SK-N-SH (cell line): ENCODE data around the gene PGS1. TPM values are rescaled to one million over a fixed set of nuclear protein-coding genes. Genes with fewer than 3 reads are reported as not detected.

Experiments used
- CTCF ChIA-PET: fragments of 300-600, 350-600 bp; formaldehyde crosslinking; extraction: SDS; loops from one replicate; lab custom pipeline; 2021; lab: Yijun Ruan, JAX
- POLR2A ChIA-PET: fragments of 350-600 bp; sonication (Branson Sonifier 250); formaldehyde crosslinking; extraction: SDS; loops from one replicate; lab custom pipeline; 2020; ENCODE audit warnings: antibody characterized with exemption, inconsistent platforms; lab: Yijun Ruan, JAX
- DNase-seq: peaks from one replicate; pipeline ENCODE4 v3.0.0; 2012
- H2AFZ ChIP-seq: fragments of 200-600 bp; sonication (generic); 2 replicates; pipeline ENCODE4 v1.8.1; 2016; ENCODE audit warnings: antibody characterized with exemption, mild to moderate bottlenecking, low read depth
- H3F3A ChIP-seq: fragments of 200-600 bp; sonication (generic); replicated peaks from 2 replicates; pipeline ENCODE3; 2016; ENCODE audit warnings: antibody characterized with exemption, mild to moderate bottlenecking; ENCODE audit not compliant: insufficient read depth
- H3K27ac ChIP-seq, 2 experiments: fragments of 200-500 bp in 1 of 2; fragments of 200-600 bp in 1 of 2; sonication (Bioruptor generic) in 1 of 2; sonication (generic), shearing (Covaris generic) in 1 of 2; 2 replicates each; pipeline versions ENCODE4 v1.5.1 to v1.6.1; 2014 to 2016; ENCODE audit warnings: low read depth in 2 of 2, inconsistent platforms in 1 of 2, low read length in 1 of 2, mild to moderate bottlenecking in 1 of 2, mixed read lengths in 1 of 2
- H3K27me3 ChIP-seq: fragments of 200-600 bp; sonication (generic), shearing (Covaris generic); 2 replicates; pipeline ENCODE4 v1.6.1; 2016; ENCODE audit warnings: mixed run types; ENCODE audit not compliant: insufficient read depth
- H3K36me3 ChIP-seq, 2 experiments: fragments of 200-500 bp in 1 of 2; fragments of 200-600 bp in 1 of 2; sonication (Bioruptor generic) in 1 of 2; sonication (generic) in 1 of 2; replicated peaks in 1 of 2; 2 replicates each; pipeline versions ENCODE3 to v1.5.1; 2014 to 2016; ENCODE audit warnings: low read length in 1 of 2, mild to moderate bottlenecking in 1 of 2; ENCODE audit not compliant: insufficient read depth in 2 of 2, control insufficient read depth in 1 of 2
- H3K4me1 ChIP-seq, 2 experiments: fragments of 200-500 bp in 1 of 2; fragments of 200-600 bp in 1 of 2; sonication (Bioruptor generic) in 1 of 2; sonication (generic), shearing (Covaris generic) in 1 of 2; 2 replicates each; pipeline versions ENCODE4 v1.5.1 to v1.6.1; 2014 to 2016; ENCODE audit warnings: low read depth in 1 of 2, low read length in 1 of 2, mixed run types in 1 of 2; ENCODE audit not compliant: insufficient read depth in 2 of 2, control insufficient read depth in 1 of 2
- H3K4me2 ChIP-seq: fragments of 200-600 bp; sonication (generic), shearing (Covaris generic); 2 replicates; pipeline ENCODE4 v1.6.1; 2017; ENCODE audit warnings: mixed run types
- H3K4me3 ChIP-seq, 2 experiments: fragments of 200-500 bp in 1 of 2; fragments of 200-600 bp in 1 of 2; sonication (Bioruptor generic) in 1 of 2; sonication (generic), shearing (Covaris generic) in 1 of 2; 2 replicates each; pipeline versions ENCODE4 v1.5.1 to v1.8.1; 2014 to 2016; ENCODE audit warnings: low read depth in 2 of 2, inconsistent platforms in 1 of 2, low read length in 1 of 2, mild to moderate bottlenecking in 1 of 2, mixed read lengths in 1 of 2, moderate library complexity in 1 of 2
- H3K79me2 ChIP-seq: fragments of 200-600 bp; sonication (generic); 2 replicates; pipeline ENCODE4 v1.8.1; 2017; ENCODE audit warnings: mild to moderate bottlenecking; ENCODE audit not compliant: insufficient read depth
- H3K9ac ChIP-seq: fragments of 200-600 bp; sonication (generic); 2 replicates; pipeline ENCODE4 v1.6.1; 2017; ENCODE audit warnings: mixed run types
- H3K9me2 ChIP-seq: fragments of 200-600 bp; sonication (generic); 2 replicates; pipeline ENCODE4 v1.6.1; 2017; ENCODE audit warnings: mixed run types
- H3K9me3 ChIP-seq: fragments of 200-600 bp; sonication (generic); 2 replicates; pipeline ENCODE4 v1.6.1; 2017; ENCODE audit warnings: mixed run types, mild to moderate bottlenecking, moderate library complexity
- H4K20me1 ChIP-seq: fragments of 200-600 bp; sonication (generic); 2 replicates; pipeline ENCODE4 v1.6.1; 2017; ENCODE audit warnings: mild to moderate bottlenecking, mixed run types; ENCODE audit not compliant: insufficient read depth
- CHD2 ChIP-seq: fragments of 150-350 bp; IDR thresholded peaks from 2 replicates; pipeline ENCODE4 v1.6.1; 2018; ENCODE audit warnings: low read length; ENCODE audit not compliant: partially characterized antibody
- ELF1 ChIP-seq: IDR thresholded peaks from 2 replicates; pipeline ENCODE4 v1.4.0; 2012
- FOSL2 ChIP-seq: IDR thresholded peaks from 2 replicates; pipeline ENCODE4 v1.4.0; 2012; ENCODE audit warnings: low read depth, mild to moderate bottlenecking, moderate library complexity, borderline replicate concordance
- JUND ChIP-seq: IDR thresholded peaks from 2 replicates; pipeline ENCODE4 v1.4.0; 2012
- MEF2A ChIP-seq: IDR thresholded peaks from 2 replicates; pipeline ENCODE4 v1.4.0; 2012; ENCODE audit warnings: low read depth, borderline replicate concordance
- NFIC ChIP-seq: IDR thresholded peaks from 2 replicates; pipeline ENCODE4 v1.4.0; 2012; ENCODE audit warnings: borderline replicate concordance
- NRF1 ChIP-seq: IDR thresholded peaks from 2 replicates; pipeline ENCODE4 v1.6.1; 2012; ENCODE audit warnings: low read depth, mild to moderate bottlenecking, low read length
- REST ChIP-seq: IDR thresholded peaks from 2 replicates; pipeline ENCODE4 v1.6.1; 2012; ENCODE audit warnings: mild to moderate bottlenecking, low read depth, low read length, moderate library complexity
- TAF1 ChIP-seq: IDR thresholded peaks from 2 replicates; pipeline ENCODE4 v1.6.1; 2012; ENCODE audit warnings: low read depth, mild to moderate bottlenecking, low read length, moderate library complexity, borderline replicate concordance
- TEAD4 ChIP-seq: IDR thresholded peaks from 2 replicates; pipeline ENCODE4 v1.4.0; 2012; ENCODE audit warnings: mild to moderate bottlenecking, borderline replicate concordance; ENCODE audit not compliant: insufficient read depth
- USF1 ChIP-seq: IDR thresholded peaks from 2 replicates; pipeline ENCODE4 v1.4.0; 2012; ENCODE audit warnings: low read depth, borderline replicate concordance
- WGBS: methylation state at CpG from one replicate; pipeline ENCODE4 v1.1.6; 2017; ENCODE audit warnings: low lambda C conversion rate; 5-methylcytosine and 5-hydroxymethylcytosine counted together
- polyA plus RNA-seq, 3 experiments: library from polyadenylated mRNA; depleted of rRNA; stranded (reverse); fragments of >200 nt; gene quantifications; 2 replicates each; pipeline ENCODE4 v1.2.3, GENCODE V29; 2012
- TF ChIP-seq, protein P1 (sequence below): fragments of 150-350 bp; IDR thresholded peaks from 2 replicates; pipeline ENCODE4 v1.6.1; 2017; ENCODE audit warnings: antibody characterized with exemption, low read length, low read depth, borderline replicate concordance
- TF ChIP-seq, protein P2 (sequence below): fragments of 200-600 bp; sonication (generic); IDR thresholded peaks from 2 replicates; pipeline ENCODE4 v1.6.1; 2017; ENCODE audit warnings: antibody characterized with exemption, mild to moderate bottlenecking, moderate library complexity

PGS1 gene
- polyA plus RNA-seq, 1 of the 3 experiments (the other 2 are of a cell fraction): 88.4 TPM

DNA sequence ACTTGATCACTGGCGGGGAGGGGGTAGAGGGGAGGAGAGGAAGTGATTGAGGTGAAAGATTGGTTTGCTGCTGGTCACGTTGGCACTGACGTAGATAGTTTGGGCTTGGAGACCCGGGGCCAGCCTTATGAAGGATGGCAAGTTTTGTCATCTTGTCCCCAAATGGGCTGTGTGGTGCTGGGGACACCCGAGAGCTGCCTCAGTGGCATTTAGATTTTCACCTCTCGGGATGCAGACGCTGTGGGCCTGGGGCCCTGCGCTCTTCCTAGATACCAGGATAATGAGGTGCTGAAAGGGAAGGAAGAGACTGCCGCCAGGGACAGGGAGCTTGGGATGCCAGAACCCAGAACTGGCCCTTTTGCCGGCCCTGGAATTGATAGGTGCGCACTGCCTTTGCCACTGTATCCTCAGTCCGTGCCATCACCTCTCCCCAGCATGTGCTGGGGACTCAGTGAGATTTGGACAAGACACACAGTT is 17.2 kb upstream of the PGS1 start:
- CTCF ChIA-PET: interaction anchor here (0.7 to 15.1 kb wide), 52 partner anchors 11 to 376 kb away, joined by 3 to 327 read pairs (median 5); partner anchors contain the start of gene PGS1
- no peak for TF ChIP-seq ELF1
- no peak for TF ChIP-seq CHD2
- TF ChIP-seq, protein P1, sequence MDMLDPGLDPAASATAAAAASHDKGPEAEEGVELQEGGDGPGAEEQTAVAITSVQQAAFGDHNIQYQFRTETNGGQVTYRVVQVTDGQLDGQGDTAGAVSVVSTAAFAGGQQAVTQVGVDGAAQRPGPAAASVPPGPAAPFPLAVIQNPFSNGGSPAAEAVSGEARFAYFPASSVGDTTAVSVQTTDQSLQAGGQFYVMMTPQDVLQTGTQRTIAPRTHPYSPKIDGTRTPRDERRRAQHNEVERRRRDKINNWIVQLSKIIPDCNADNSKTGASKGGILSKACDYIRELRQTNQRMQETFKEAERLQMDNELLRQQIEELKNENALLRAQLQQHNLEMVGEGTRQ: no peak
- TF ChIP-seq TAF1: no peak
- TF ChIP-seq MEF2A: no peak
- no peak for TF ChIP-seq JUND
- no peak for TF ChIP-seq USF1
- no peak for TF ChIP-seq TEAD4
- no peak for TF ChIP-seq NFIC
- TF ChIP-seq REST: no peak
- TF ChIP-seq, protein P2, sequence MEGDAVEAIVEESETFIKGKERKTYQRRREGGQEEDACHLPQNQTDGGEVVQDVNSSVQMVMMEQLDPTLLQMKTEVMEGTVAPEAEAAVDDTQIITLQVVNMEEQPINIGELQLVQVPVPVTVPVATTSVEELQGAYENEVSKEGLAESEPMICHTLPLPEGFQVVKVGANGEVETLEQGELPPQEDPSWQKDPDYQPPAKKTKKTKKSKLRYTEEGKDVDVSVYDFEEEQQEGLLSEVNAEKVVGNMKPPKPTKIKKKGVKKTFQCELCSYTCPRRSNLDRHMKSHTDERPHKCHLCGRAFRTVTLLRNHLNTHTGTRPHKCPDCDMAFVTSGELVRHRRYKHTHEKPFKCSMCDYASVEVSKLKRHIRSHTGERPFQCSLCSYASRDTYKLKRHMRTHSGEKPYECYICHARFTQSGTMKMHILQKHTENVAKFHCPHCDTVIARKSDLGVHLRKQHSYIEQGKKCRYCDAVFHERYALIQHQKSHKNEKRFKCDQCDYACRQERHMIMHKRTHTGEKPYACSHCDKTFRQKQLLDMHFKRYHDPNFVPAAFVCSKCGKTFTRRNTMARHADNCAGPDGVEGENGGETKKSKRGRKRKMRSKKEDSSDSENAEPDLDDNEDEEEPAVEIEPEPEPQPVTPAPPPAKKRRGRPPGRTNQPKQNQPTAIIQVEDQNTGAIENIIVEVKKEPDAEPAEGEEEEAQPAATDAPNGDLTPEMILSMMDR: no peak
- no peak for TF ChIP-seq FOSL2
- TF ChIP-seq NRF1: no peak
- DNase-seq: peak; percentile 63
- POLR2A ChIA-PET: interaction anchor here (0.9 to 1.6 kb wide), 3 partner anchors 8 to 61 kb away, joined by 6 to 9 read pairs (median 7); no protein-coding TSS in a partner anchor
- Histone ChIP-seq H3K9me3 (no peaks in the 10 kb centered on the region), H3K27me3 (no peaks in the 10 kb centered on the region), H3K36me3 (peaks cover 22% of the 10 kb centered on the region in 2 experiments), H3K9me2 (no peaks in the 10 kb centered on the region), H4K20me1 (peaks cover 31% of the 10 kb centered on the region), H3K79me2 (peaks cover 36% of the 10 kb centered on the region), H2AFZ (no peak overlapping the region), H3K27ac (no peak overlapping the region), H3F3A (peaks cover 16% of the 10 kb centered on the region), H3K4me2 (no peak overlapping the region), H3K9ac (no peak overlapping the region), H3K4me3 (no peak overlapping the region), H3K4me1 (peaks cover 12 to 43% of the 10 kb centered on the region in 2 experiments)
- WGBS: 81% methylated on average over 12 of the region's 12 CpGs
